Stomach (tissue), 4 donors: ENCODE measurements around the gene GJC1.

Source experiments
- CTCF ChIP-seq, 7 experiments: fragments of 450-650 bp in 4 of 7; fragments of 200-600 bp in 3 of 7; sonication (generic) in 3 of 7; IDR thresholded peaks; one replicate each; pipeline ENCODE4 v1.5.1; 2016 to 2019; ENCODE audit warnings: antibody characterized with exemption in 7 of 7, control low read depth in 2 of 7, mild to moderate bottlenecking in 1 of 7
- EP300 ChIP-seq: sonication (generic); formaldehyde crosslinking; IDR thresholded peaks from one replicate; pipeline ENCODE4 v1.6.1; 2017; ENCODE audit warnings: antibody characterized with exemption
- POLR2A ChIP-seq, 4 donors: fragments of 450-650 bp; IDR thresholded peaks; one replicate each; pipeline ENCODE4 v1.6.1; 2016; ENCODE audit warnings: antibody characterized with exemption in 4 of 4, control low read depth in 2 of 4, mild to moderate bottlenecking in 1 of 4, moderate library complexity in 1 of 4
- POLR2AphosphoS5 ChIP-seq, 3 donors: sonication (generic); formaldehyde crosslinking; IDR thresholded peaks; one replicate each; pipeline ENCODE4 v1.6.1; 2016; ENCODE audit warnings: antibody characterized with exemption in 3 of 3

DNA sequence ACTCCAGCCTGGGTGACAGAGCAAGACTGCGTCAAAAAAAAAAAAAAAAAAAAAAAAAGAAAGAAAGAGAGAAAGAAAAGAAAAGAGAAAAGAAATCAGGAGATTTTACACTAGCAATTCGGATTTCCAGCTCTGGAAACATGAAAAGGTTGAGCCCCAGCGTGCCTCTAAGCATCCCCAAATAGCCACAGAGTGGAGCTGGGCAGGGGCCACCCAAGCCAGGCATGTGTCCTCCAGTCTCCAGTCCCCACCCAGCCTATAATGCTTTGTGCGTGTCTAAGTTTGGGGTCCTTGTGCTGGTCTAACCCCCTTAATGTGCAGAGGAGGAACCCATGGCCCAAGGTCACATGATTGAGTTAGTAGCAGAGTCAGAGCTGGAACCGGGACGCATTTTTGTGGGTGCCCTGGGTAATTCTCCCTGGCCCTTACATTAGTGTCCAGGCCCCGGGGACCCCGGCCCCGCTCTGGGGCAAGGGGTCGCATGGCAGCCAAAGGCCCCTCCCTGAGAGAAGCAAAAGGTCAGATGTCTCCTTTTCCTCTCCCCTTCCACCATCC, 51.4 kb downstream of the GJC1 start:
- no peak for TF ChIP-seq POLR2A (IDR thresholded peaks at IDR 0.05)
- TF ChIP-seq CTCF (IDR thresholded peaks at IDR 0.05), result no peak
- TF ChIP-seq POLR2AphosphoS5 (IDR thresholded peaks at IDR 0.05), result no peak
- no peak for TF ChIP-seq EP300
